ENCODE measurements around the gene PSMB10.

- TF ChIP-seq POLR2A (IDR thresholded peaks at IDR 0.05): no peak
- TF ChIP-seq CTCF (IDR thresholded peaks at IDR 0.05): no peak
Measured at GRCh38 chr16:67954421-67955196, 18.0 kb upstream of the PSMB10 start.
